HL-60 (cell line): Measurements from ENCODE around the gene CFAP299.

Experiments used
- CTCF ChIP-seq: IDR thresholded peaks from one replicate; pipeline ENCODE4 v1.5.1; 2011; ENCODE audit warnings: low read length, control low read depth, inconsistent platforms; ENCODE audit not compliant: insufficient read depth
- GABPA ChIP-seq: IDR thresholded peaks from 2 replicates; pipeline ENCODE4 v1.6.1; 2012; ENCODE audit warnings: low read depth
- POLR2AphosphoS5 ChIP-seq: IDR thresholded peaks from 2 replicates; pipeline ENCODE4 v1.6.1; 2012; ENCODE audit warnings: low read depth
- REST ChIP-seq: IDR thresholded peaks from 2 replicates; pipeline ENCODE4 v1.6.1; 2012; ENCODE audit warnings: low read depth; ENCODE audit not compliant: insufficient replicate concordance
- SPI1 ChIP-seq: IDR thresholded peaks from 2 replicates; pipeline ENCODE4 v1.6.1; 2012; ENCODE audit warnings: low read depth, mild to moderate bottlenecking, borderline replicate concordance

- TF ChIP-seq CTCF, result no peak
- TF ChIP-seq SPI1, result no peak
- TF ChIP-seq POLR2AphosphoS5, result no peak
- TF ChIP-seq GABPA, result no peak
- no peak for TF ChIP-seq REST
Observed at GRCh38 chr4:80334568-80334967, 962 bp upstream of the CFAP299 start.
